Gastrocnemius medialis (tissue), 4 donors: ENCODE results near the gene KRT3. TPM values are rescaled to one million over a fixed set of nuclear protein-coding genes. Genes with fewer than 3 reads are reported as not detected.
"Not testable (repeated sequence)": the region's sequence is repeated elsewhere in the genome, so short reads cannot be mapped to it uniquely, and the experiment has no call there.

Source experiments
- ATAC-seq, 2 donors: fragments of 150-250 bp; one replicate each; pipeline ENCODE4 v1.9.1; 2016
- DNase-seq, 2 donors: peaks; one replicate each; pipeline ENCODE4 v3.0.0-alpha.2; 2019
- H3K27ac ChIP-seq, 4 donors: fragments of 200-600 bp; sonication (generic); 1 replicate in 1 of 4; 2 replicates in 3 of 4; pipeline ENCODE4 v1.5.1; 2016 to 2018; ENCODE audit warnings: mild to moderate bottlenecking in 2 of 4, moderate library complexity in 1 of 4
- H3K27me3 ChIP-seq, 3 donors: fragments of 200-600 bp; sonication (generic) in 2 of 3; 1 replicate in 1 of 3; 2 replicates in 2 of 3; pipeline versions ENCODE4 v1.5.1 to v1.6.0; 2016 to 2019; ENCODE audit warnings: mild to moderate bottlenecking in 1 of 3, moderate library complexity in 1 of 3
- H3K36me3 ChIP-seq, 2 donors: fragments of 200-600 bp; sonication (generic) in 1 of 2; one replicate each; pipeline ENCODE4 v1.5.1; 2017 to 2018
- H3K4me1 ChIP-seq, 2 donors: fragments of 200-600 bp; sonication (generic) in 1 of 2; one replicate each; pipeline ENCODE4 v1.5.1; 2016 to 2017; ENCODE audit warnings: mild to moderate bottlenecking in 2 of 2
- H3K4me3 ChIP-seq, 4 donors: fragments of 200-600 bp; sonication (generic) in 3 of 4; 1 replicate in 1 of 4; 2 replicates in 3 of 4; pipeline ENCODE4 v1.5.1; 2016 to 2019; ENCODE audit warnings: mild to moderate bottlenecking in 2 of 4
- H3K9me3 ChIP-seq, 3 donors: fragments of 200-600 bp; sonication (generic) in 2 of 3; 1 replicate in 1 of 3; 2 replicates in 2 of 3; pipeline ENCODE4 v1.5.1; 2016 to 2019
- CTCF ChIP-seq, 5 experiments: fragments of 450-650 bp in 3 of 5; fragments of 200-600 bp in 2 of 5; sonication (generic) in 2 of 5; IDR thresholded peaks in 4 of 5; conservative IDR thresholded peaks in 1 of 5; 1 replicate in 4 of 5; 2 replicates in 1 of 5; pipeline ENCODE4 v1.5.1; 2016 to 2019; ENCODE audit warnings: antibody characterized with exemption in 5 of 5, mild to moderate bottlenecking in 3 of 5, moderate library complexity in 3 of 5
- POLR2A ChIP-seq, 2 donors: fragments of 450-650 bp; IDR thresholded peaks; one replicate each; pipeline ENCODE4 v1.6.1; 2017; ENCODE audit warnings: antibody characterized with exemption in 2 of 2, mild to moderate bottlenecking in 2 of 2, moderate library complexity in 2 of 2
- in situ Hi-C, 4 donors: fragments of 200-750 bp; cut with MboI; loops; one replicate each; pipeline versions ENCODE4 v1.15.0 to v1.8.0; 2017; ENCODE audit warnings: low sequenced_read_pairs in 4 of 4
- intact Hi-C: fragments of 100-400 bp; cut with DNase I; formaldehyde crosslinking; loops from one replicate; pipeline ENCODE4 v1.15.1; 2023; ENCODE audit warnings: low total_unique reads
- total RNA-seq, 4 donors: library from RNA; depleted of rRNA; stranded (reverse); fragments of >200 nt; gene quantifications; one replicate each; pipeline versions ENCODE4 v1.1.0 to v1.2.3, GENCODE V29; 2016

Gene KRT3
- total RNA-seq, 4 donors from 2014 or later: not detected

DNA sequence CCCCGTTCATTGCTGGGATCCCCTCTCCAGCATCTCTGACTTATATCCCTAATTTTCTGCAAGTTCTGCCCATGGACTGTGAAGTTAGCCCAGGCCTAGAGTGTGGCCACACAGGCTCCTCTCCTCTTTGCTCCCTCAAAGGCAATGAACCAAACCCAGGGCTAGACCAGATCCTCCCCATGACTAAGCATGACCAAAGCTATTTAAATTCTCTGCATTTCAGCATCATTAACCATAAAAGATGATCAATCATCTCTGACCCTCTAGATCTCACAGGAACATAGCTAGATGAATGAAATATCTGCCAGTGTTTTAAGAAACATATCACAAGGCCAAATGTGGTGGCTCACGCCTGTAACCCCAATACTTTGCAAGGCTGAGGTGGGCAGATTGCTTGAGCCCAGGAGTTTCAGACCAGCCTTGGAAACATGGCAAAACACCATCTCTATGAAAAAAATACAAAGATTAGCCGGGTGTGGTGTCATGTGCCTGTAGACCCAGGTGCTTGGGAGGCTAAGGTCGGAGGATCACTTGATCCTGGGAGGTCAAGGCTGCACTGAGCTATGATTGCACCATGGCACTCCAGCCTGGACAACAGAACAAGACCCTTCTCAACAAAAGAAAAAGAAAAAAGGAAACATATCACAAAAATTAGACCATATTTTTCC lies 2.2 kb upstream of the KRT3 start:
- Histone ChIP-seq H3K9me3 (no peaks in the 10 kb centered on the region), H3K4me1 (no peaks in the 10 kb centered on the region), H3K27me3 (no peaks in the 10 kb centered on the region), H3K27ac (no peak overlapping the region), H3K36me3 (no peaks in the 10 kb centered on the region), H3K4me3 (no peak overlapping the region)
- no peak for DNase-seq
- in situ Hi-C loops (no loop called here), intact Hi-C loops (no loop called here)
- no peak for ATAC-seq
- no peak for TF ChIP-seq POLR2A (IDR thresholded peaks at IDR 0.05)
- TF ChIP-seq CTCF (IDR thresholded peaks at IDR 0.05 in 4 of 5, conservative IDR thresholded peaks at IDR 0.05 in 1 of 5): no peak

DNA sequence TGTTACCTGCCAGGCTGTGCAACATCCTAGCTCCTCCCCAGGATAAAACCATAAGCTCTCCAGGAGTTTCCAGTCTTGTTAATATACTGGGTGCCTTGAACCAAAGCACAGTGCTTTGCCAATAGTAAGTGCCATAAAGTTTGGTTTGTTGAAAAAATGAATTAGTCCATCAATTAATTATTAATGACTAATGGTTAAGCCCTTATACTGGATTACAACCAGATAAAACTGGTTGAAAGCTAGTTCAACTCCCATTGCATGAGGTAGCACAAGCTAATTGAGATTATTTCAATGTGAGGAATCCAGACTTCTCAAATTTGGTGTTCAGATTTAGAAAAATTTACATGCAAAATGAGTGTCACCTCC lies 1.6 kb upstream of the KRT3 start:
- Histone ChIP-seq H3K27ac (no peak overlapping the region), H3K27me3 (no peaks in the 10 kb centered on the region), H3K36me3 (no peaks in the 10 kb centered on the region), H3K9me3 (no peaks in the 10 kb centered on the region), H3K4me3 (no peak overlapping the region), H3K4me1 (no peaks in the 10 kb centered on the region)
- ATAC-seq: no peak
- intact Hi-C loops: no loop called here
- TF ChIP-seq CTCF (IDR thresholded peaks at IDR 0.05 in 4 of 5, conservative IDR thresholded peaks at IDR 0.05 in 1 of 5) (no peak), POLR2A (IDR thresholded peaks at IDR 0.05) (no peak)
- no peak for DNase-seq
- in situ Hi-C loops: no loop called here

- no peaks in the 10 kb centered on the region for H3K9me3 ChIP-seq
- TF ChIP-seq POLR2A (IDR thresholded peaks at IDR 0.05): no peak
- TF ChIP-seq CTCF (IDR thresholded peaks at IDR 0.05 in 4 of 5, conservative IDR thresholded peaks at IDR 0.05 in 1 of 5): no peak
- intact Hi-C loops: no loop called here
- no peaks in the 10 kb centered on the region for H3K4me1 ChIP-seq
- no peak overlapping the region for H3K27ac ChIP-seq
- no peak for DNase-seq
- no peaks in the 10 kb centered on the region for H3K27me3 ChIP-seq
- ATAC-seq: no peak
- H3K4me3 ChIP-seq: no peak overlapping the region
- H3K36me3 ChIP-seq: no peaks in the 10 kb centered on the region
- in situ Hi-C loops: no loop called here
Measured at GRCh38 chr12:52796839-52797528, 1.1 kb upstream of the KRT3 start.

DNA sequence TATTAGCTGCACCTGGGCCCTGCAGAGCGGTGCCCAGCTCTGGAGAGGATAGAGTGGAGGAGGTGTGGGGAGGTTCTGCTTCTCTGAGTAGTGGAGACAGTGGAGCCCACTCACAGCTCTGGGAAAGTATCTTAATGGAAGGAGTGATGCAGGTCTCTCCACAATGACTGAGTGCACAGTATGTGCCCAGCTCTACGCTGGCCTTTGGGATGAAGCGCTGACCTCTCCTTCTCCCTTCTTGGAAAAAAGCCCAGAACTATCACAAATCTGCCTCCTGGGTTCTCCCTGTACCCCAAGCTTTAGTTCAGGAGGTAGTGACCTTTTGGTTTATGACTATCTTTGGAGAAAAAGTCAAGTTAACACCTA lies 495 bp upstream of the KRT3 start:
- in situ Hi-C loops: no loop called here
- Histone ChIP-seq H3K27ac (no peak overlapping the region), H3K36me3 (no peaks in the 10 kb centered on the region), H3K9me3 (no peaks in the 10 kb centered on the region), H3K4me3 (no peak overlapping the region), H3K27me3 (no peaks in the 10 kb centered on the region), H3K4me1 (no peaks in the 10 kb centered on the region)
- TF ChIP-seq CTCF (IDR thresholded peaks at IDR 0.05 in 4 of 5, conservative IDR thresholded peaks at IDR 0.05 in 1 of 5) (no peak), POLR2A (IDR thresholded peaks at IDR 0.05) (no peak)
- DNase-seq (no peak), ATAC-seq (no peak)
- intact Hi-C loops: no loop called here

DNA sequence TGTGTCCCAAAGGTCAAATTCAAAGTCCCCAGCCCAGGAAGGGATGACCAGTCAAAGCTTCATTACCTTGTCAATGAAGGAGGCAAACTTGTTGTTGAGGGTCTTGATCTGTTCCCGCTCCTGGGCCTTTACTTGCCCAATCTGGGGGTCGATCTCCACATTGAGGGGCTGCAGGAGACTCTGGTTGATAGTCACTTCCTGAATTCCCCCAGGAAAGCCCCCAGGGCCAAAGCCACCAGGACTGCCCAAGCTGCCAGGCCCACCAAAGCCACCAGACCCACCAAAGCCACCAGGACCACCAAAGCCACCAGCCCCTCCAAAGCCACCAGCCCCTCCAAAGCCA lies 614 bp downstream of the KRT3 start:
- DNase-seq, in situ Hi-C loops, H3K27ac ChIP-seq, H3K27me3 ChIP-seq, H3K36me3 ChIP-seq, H3K4me3 ChIP-seq, intact Hi-C loops, ATAC-seq, H3K4me1 ChIP-seq, H3K9me3 ChIP-seq: not testable (repeated sequence)
